Gastrocnemius medialis (tissue), 4 donors: ENCODE measurements around the gene MMP14.

Source experiments
- POLR2A ChIP-seq, 2 donors: fragments of 450-650 bp; IDR thresholded peaks; one replicate each; pipeline ENCODE4 v1.6.1; 2017; ENCODE audit warnings: antibody characterized with exemption in 2 of 2, mild to moderate bottlenecking in 2 of 2, moderate library complexity in 2 of 2
- TF ChIP-seq, protein P1 (sequence below), 5 experiments: fragments of 450-650 bp in 3 of 5; fragments of 200-600 bp in 2 of 5; sonication (generic) in 2 of 5; IDR thresholded peaks in 4 of 5; conservative IDR thresholded peaks in 1 of 5; 1 replicate in 4 of 5; 2 replicates in 1 of 5; pipeline ENCODE4 v1.5.1; 2016 to 2019; ENCODE audit warnings: antibody characterized with exemption in 5 of 5, mild to moderate bottlenecking in 3 of 5, moderate library complexity in 3 of 5

DNA sequence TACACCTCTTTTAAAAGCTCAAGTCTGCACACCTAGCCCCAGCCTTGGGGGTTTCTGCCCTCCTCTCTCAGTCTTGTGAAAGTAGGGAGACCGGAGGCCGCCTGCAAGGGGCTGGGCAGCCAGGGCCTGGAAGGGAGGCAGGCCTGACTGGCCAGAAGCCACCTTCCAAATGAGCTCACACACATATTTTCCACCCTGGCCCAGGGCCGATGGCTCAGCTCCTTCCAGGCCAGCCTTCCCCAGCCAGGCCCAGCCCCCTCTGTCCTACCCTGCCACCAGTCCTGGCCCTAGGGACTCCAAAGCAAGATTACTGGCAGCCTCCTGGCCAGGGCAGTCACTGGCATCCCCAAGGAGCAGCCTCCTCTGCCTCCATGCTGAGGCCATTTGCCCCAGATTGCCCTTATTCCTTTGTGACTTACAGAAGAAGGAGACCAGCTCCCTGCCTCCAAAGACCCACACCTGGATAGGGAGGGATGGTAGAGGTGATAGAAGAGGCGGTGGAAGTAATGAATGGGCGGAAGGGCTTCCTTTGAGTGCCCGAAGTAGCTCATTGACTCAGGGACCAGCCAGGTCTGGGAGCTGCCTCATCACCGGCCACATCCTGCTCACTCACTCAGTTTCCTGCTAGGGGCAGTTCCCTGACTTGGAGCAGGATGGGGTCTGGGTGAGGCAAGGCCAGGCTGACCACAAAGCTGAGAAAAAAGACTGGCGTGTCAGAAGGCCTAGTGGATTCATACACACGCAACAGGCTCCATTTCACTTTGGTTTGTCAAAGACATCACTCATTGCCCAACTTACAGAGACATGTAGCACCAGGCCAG, 14.8 kb downstream of the MMP14 start:
- TF ChIP-seq, protein P1, sequence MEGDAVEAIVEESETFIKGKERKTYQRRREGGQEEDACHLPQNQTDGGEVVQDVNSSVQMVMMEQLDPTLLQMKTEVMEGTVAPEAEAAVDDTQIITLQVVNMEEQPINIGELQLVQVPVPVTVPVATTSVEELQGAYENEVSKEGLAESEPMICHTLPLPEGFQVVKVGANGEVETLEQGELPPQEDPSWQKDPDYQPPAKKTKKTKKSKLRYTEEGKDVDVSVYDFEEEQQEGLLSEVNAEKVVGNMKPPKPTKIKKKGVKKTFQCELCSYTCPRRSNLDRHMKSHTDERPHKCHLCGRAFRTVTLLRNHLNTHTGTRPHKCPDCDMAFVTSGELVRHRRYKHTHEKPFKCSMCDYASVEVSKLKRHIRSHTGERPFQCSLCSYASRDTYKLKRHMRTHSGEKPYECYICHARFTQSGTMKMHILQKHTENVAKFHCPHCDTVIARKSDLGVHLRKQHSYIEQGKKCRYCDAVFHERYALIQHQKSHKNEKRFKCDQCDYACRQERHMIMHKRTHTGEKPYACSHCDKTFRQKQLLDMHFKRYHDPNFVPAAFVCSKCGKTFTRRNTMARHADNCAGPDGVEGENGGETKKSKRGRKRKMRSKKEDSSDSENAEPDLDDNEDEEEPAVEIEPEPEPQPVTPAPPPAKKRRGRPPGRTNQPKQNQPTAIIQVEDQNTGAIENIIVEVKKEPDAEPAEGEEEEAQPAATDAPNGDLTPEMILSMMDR (IDR thresholded peaks at IDR 0.05 in 4 of 5, conservative IDR thresholded peaks at IDR 0.05 in 1 of 5) = no peak
- no peak for TF ChIP-seq POLR2A (IDR thresholded peaks at IDR 0.05)
